A549 (cell line): ENCODE data around the gene EPPIN.
"Not testable (repeated sequence)": the region's sequence is repeated elsewhere in the genome, so short reads cannot be mapped to it uniquely, and the experiment has no call there.

Experiments
- BHLHE40 ChIP-seq: IDR thresholded peaks from 2 replicates; pipeline ENCODE4 v1.6.1; 2012; ENCODE audit warnings: low read depth, low read length, inconsistent platforms
- ESRRA ChIP-seq: fragments of 150-350 bp; IDR thresholded peaks from 2 replicates; pipeline ENCODE4 v1.6.1; 2014; ENCODE audit warnings: mild to moderate bottlenecking, low read length, borderline replicate concordance
- HDAC2 ChIP-seq: fragments of 200-600 bp; sonication (generic); IDR thresholded peaks from 2 replicates; pipeline ENCODE4 v1.6.1; 2016
- JUNB ChIP-seq: fragments of >200 bp; sonication (Bioruptor Twin); formaldehyde crosslinking; IDR thresholded peaks from 2 replicates; pipeline ENCODE4 v1.6.1; 2016
- POLR2A ChIP-seq: IDR thresholded peaks from 2 replicates; pipeline ENCODE4 v1.6.1; 2012; ENCODE audit warnings: mild to moderate bottlenecking, low read length
- POLR2AphosphoS2 ChIP-seq: conservative IDR thresholded peaks from 2 replicates; pipeline ENCODE4 v1.6.1; 2012; ENCODE audit warnings: low read length, improper control_type of control experiment, inconsistent platforms
- SMC3 ChIP-seq: fragments of >200 bp; sonication (Bioruptor Twin); formaldehyde crosslinking; IDR thresholded peaks from 3 replicates; pipeline ENCODE4 v1.6.1; 2018; ENCODE audit warnings: inconsistent platforms
- ZFP36 ChIP-seq: fragments of 450-650 bp; IDR thresholded peaks from 2 replicates; pipeline ENCODE4 v1.6.1; 2014; ENCODE audit warnings: borderline replicate concordance; ENCODE audit not compliant: partially characterized antibody
- TF ChIP-seq, protein P1 (sequence below): fragments of >200 bp; sonication (Bioruptor Twin); formaldehyde crosslinking; IDR thresholded peaks from 3 replicates; pipeline ENCODE4 v1.5.1; 2016

DNA sequence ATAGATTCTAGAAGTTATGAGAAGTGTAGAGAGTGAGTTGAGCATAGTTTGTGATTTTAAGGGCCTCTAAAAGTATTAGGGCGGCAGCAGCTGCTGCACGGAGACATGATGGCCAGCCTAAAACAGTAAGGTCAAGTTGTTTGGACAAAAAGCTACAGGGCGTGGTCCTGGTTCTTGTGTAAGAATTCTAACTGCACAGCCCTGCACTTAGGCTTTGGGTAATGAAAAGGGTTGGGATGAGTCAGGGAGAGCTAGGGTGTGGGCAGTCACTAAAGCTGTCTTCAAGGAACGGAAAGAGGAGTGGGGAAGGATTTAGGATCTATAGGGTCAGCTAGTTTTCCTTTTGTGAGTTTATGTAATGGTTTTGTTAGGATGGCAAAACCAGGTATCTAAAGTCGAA, 38.8 kb upstream of the EPPIN start:
- not testable (repeated sequence) for TF ChIP-seq ESRRA, HDAC2, POLR2A, BHLHE40, JUNB, POLR2AphosphoS2, ZFP36, SMC3
- TF ChIP-seq, protein P1, sequence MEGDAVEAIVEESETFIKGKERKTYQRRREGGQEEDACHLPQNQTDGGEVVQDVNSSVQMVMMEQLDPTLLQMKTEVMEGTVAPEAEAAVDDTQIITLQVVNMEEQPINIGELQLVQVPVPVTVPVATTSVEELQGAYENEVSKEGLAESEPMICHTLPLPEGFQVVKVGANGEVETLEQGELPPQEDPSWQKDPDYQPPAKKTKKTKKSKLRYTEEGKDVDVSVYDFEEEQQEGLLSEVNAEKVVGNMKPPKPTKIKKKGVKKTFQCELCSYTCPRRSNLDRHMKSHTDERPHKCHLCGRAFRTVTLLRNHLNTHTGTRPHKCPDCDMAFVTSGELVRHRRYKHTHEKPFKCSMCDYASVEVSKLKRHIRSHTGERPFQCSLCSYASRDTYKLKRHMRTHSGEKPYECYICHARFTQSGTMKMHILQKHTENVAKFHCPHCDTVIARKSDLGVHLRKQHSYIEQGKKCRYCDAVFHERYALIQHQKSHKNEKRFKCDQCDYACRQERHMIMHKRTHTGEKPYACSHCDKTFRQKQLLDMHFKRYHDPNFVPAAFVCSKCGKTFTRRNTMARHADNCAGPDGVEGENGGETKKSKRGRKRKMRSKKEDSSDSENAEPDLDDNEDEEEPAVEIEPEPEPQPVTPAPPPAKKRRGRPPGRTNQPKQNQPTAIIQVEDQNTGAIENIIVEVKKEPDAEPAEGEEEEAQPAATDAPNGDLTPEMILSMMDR, result not testable (repeated sequence)
